GM12891 (cell line): ENCODE data around the gene RPA1.

ENCODE experiments used
- POLR2AphosphoS5 ChIP-seq: IDR thresholded peaks from 2 replicates; pipeline ENCODE4 v1.6.1; 2011; ENCODE audit warnings: low read depth, low read length, control low read depth
- SPI1 ChIP-seq: IDR thresholded peaks from 2 replicates; pipeline ENCODE4 v1.6.1; 2011; ENCODE audit warnings: low read depth, low read length, control low read depth

DNA sequence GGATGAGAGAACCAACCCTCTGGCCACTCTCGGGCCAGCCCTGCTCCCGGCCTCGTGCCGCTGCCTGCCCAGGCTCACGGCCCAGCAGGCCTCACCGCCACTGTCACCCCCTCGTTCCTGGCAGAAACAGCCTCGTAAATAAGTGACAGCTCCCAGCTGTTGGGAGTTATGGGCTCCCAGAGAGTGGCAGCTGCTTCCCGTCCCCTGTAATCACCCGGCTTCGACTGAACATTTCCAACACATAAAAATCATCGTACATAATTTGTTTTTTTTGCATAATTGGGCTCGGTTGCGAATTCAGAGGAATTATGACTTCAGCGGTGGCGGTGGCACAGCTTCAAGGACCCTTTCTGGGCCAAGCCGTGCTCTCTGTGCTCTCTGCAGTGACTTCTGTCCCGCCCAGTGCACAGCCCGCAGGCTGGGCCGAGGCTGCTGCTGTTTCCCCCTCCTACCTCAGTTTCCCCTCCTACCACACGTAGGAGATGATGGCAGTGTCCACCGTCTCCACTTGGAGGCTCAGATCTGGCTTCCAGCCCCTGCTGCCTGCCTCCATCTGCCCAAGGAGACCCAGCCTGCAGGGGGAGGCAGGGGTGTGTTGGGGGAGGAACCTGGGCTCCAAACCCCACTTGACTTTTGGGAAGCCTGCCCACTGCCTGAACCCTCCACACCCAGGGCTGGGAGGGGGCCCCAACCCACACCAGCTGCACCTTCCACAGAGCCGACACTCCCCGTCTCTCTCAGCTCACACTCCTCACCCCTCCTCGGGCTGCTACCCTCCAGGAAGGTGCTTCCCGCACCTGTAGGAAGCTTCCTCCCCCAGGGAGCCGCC, 110.4 kb downstream of the RPA1 start:
- TF ChIP-seq SPI1 (no peak), POLR2AphosphoS5 (no peak)
